ENCODE data around the gene SNRK. TPM values are rescaled to one million over a fixed set of nuclear protein-coding genes. Genes with fewer than 3 reads are reported as not detected.
A peak's percentile ranks its signal among the peaks of the same experiment; 100 is the strongest.

The SNRK gene, protein sequence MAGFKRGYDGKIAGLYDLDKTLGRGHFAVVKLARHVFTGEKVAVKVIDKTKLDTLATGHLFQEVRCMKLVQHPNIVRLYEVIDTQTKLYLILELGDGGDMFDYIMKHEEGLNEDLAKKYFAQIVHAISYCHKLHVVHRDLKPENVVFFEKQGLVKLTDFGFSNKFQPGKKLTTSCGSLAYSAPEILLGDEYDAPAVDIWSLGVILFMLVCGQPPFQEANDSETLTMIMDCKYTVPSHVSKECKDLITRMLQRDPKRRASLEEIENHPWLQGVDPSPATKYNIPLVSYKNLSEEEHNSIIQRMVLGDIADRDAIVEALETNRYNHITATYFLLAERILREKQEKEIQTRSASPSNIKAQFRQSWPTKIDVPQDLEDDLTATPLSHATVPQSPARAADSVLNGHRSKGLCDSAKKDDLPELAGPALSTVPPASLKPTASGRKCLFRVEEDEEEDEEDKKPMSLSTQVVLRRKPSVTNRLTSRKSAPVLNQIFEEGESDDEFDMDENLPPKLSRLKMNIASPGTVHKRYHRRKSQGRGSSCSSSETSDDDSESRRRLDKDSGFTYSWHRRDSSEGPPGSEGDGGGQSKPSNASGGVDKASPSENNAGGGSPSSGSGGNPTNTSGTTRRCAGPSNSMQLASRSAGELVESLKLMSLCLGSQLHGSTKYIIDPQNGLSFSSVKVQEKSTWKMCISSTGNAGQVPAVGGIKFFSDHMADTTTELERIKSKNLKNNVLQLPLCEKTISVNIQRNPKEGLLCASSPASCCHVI
- 14.3 TPM for polyA plus RNA-seq (2013, experiment 1 of 4)
- polyA plus RNA-seq (2013, experiment 2 of 4): 16.5 TPM
- 14.1 TPM for polyA plus RNA-seq (2013, experiment 3 of 4)
- 14.7 TPM for polyA plus RNA-seq (2013, experiment 4 of 4)

- peaks cover 8% of the 10 kb centered on the region for H3K27me3 ChIP-seq (ENCODE audit: control insufficient read depth, insufficient read depth, low read length, poor library complexity, severe bottlenecking)
- WGBS, 2 experiments: 0% methylated on average over 91 of the region's 91 CpGs
Observed at GRCh38 chr3:43286115-43286840, at the start of gene SNRK. SNRK (plus strand) TSS chr3:43286540; CDS start chr3:43303204, 16,664 bp downstream.

GRCh38 chr3:43238801-43239200 lies 47.5 kb upstream of the SNRK start:
- no peaks in the 10 kb centered on the region for H3K9me3 ChIP-seq (ENCODE audit: control insufficient read depth, low read length)
- H3K4me1 ChIP-seq (ENCODE audit: control insufficient read depth, insufficient read depth, low read length): no peaks in the 10 kb centered on the region
- no peak overlapping the region for H3K27ac ChIP-seq (ENCODE audit: insufficient read depth, low read depth, low read length, poor library complexity, severe bottlenecking)
- WGBS, 2 experiments: 68 to 70% methylated on average over 4 of the region's 4 CpGs
- no peaks in the 10 kb centered on the region for H3K36me3 ChIP-seq (ENCODE audit: control insufficient read depth, insufficient read depth, low read length)
- no peaks in the 10 kb centered on the region for H3K27me3 ChIP-seq (ENCODE audit: control insufficient read depth, insufficient read depth, low read length, poor library complexity, severe bottlenecking)
- no peak overlapping the region for H3K4me3 ChIP-seq (ENCODE audit: insufficient read depth, low read depth, low read length)

More at GRCh38 chr3:43286115-43286840, at the start of gene SNRK:
- Histone ChIP-seq H3K27ac (ENCODE audit: insufficient read depth, low read depth, low read length, poor library complexity, severe bottlenecking) (peak within 1 kb of the TSS; percentile 67), H3K4me3 (ENCODE audit: insufficient read depth, low read depth, low read length) (peak within 1 kb of the TSS; percentile 63), H3K4me1 (ENCODE audit: control insufficient read depth, insufficient read depth, low read length) (peaks cover 11% of the 10 kb centered on the region), H3K36me3 (ENCODE audit: control insufficient read depth, insufficient read depth, low read length) (no peaks in the 10 kb centered on the region), H3K9me3 (ENCODE audit: control insufficient read depth, low read length) (no peaks in the 10 kb centered on the region)

- H3K4me1 ChIP-seq (ENCODE audit: control insufficient read depth, insufficient read depth, low read length): no peaks in the 10 kb centered on the region
- no peak overlapping the region for H3K27ac ChIP-seq (ENCODE audit: insufficient read depth, low read depth, low read length, poor library complexity, severe bottlenecking)
- H3K4me3 ChIP-seq (ENCODE audit: insufficient read depth, low read depth, low read length): no peak overlapping the region
- no peaks in the 10 kb centered on the region for H3K9me3 ChIP-seq (ENCODE audit: control insufficient read depth, low read length)
- 87 to 95% methylated on average over 3 of the region's 3 CpGs for WGBS, 2 experiments
- no peaks in the 10 kb centered on the region for H3K36me3 ChIP-seq (ENCODE audit: control insufficient read depth, insufficient read depth, low read length)
- no peaks in the 10 kb centered on the region for H3K27me3 ChIP-seq (ENCODE audit: control insufficient read depth, insufficient read depth, low read length, poor library complexity, severe bottlenecking)
Observed at GRCh38 chr3:43239755-43240154, 46.6 kb upstream of the SNRK start.

DNA sequence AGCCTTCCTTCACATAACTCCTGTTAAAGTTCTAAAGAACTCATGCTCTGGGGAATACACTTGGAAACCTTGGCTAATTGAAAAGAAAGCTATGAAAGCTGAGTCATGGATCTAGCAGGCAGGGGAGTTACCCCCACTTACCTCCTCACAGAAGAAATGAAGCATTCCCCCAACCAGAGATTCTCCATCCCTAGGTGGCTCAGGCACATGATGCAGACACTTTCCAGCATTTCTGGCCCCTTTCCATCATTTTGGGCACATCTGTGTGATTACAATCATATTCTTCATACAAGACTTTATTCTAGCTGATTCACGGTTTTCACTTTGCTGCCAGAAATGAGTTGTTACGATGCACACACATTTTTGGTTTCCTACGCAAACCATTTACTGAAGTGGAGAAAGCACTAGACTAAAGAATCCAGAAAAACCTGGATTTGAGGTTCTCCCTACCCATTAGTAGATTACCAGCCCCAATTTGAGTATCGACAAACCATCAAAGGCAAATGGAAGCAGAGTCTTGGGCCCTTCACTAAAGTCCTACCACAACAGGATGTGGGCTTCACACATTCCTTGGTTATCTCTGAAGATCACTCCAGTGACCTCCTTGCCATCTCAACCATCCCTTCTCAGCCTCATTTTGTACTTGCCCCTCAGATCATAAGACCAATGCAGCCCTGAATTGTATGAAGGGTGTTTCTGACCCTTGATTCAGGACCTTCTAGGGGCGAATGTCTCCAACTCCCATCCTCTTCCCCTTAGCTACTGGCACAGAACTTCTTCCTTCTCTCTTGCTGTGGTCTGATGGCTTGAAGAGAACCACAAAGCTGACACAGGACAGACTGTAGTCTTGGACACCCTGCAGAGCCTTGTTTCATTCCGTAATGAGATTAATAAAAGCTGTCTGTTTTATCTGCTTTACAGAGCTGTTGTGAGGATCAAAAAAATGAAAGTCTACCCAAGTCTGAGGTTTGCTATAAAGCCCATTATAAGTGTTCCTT lies 42.5 kb upstream of the SNRK start:
- Histone ChIP-seq H3K27me3 (ENCODE audit: control insufficient read depth, insufficient read depth, low read length, poor library complexity, severe bottlenecking) (no peaks in the 10 kb centered on the region), H3K4me1 (ENCODE audit: control insufficient read depth, insufficient read depth, low read length) (no peaks in the 10 kb centered on the region), H3K36me3 (ENCODE audit: control insufficient read depth, insufficient read depth, low read length) (no peaks in the 10 kb centered on the region), H3K4me3 (ENCODE audit: insufficient read depth, low read depth, low read length) (no peak overlapping the region), H3K27ac (ENCODE audit: insufficient read depth, low read depth, low read length, poor library complexity, severe bottlenecking) (no peak overlapping the region), H3K9me3 (ENCODE audit: control insufficient read depth, low read length) (no peaks in the 10 kb centered on the region)
- 74 to 96% methylated on average over 5 to 6 of the region's 6 CpGs for WGBS, 2 experiments

GRCh38 chr3:43244694-43245093 lies 41.6 kb upstream of the SNRK start:
- no peak overlapping the region for H3K4me3 ChIP-seq (ENCODE audit: insufficient read depth, low read depth, low read length)
- H3K27me3 ChIP-seq (ENCODE audit: control insufficient read depth, insufficient read depth, low read length, poor library complexity, severe bottlenecking): no peaks in the 10 kb centered on the region
- H3K9me3 ChIP-seq (ENCODE audit: control insufficient read depth, low read length): no peaks in the 10 kb centered on the region
- no peak overlapping the region for H3K27ac ChIP-seq (ENCODE audit: insufficient read depth, low read depth, low read length, poor library complexity, severe bottlenecking)
- no peaks in the 10 kb centered on the region for H3K36me3 ChIP-seq (ENCODE audit: control insufficient read depth, insufficient read depth, low read length)
- no peaks in the 10 kb centered on the region for H3K4me1 ChIP-seq (ENCODE audit: control insufficient read depth, insufficient read depth, low read length)

- no peak overlapping the region for H3K4me3 ChIP-seq (ENCODE audit: insufficient read depth, low read depth, low read length)
- WGBS, 2 experiments: 66 to 74% methylated on average over 2 of the region's 2 CpGs
- H3K27ac ChIP-seq (ENCODE audit: insufficient read depth, low read depth, low read length, poor library complexity, severe bottlenecking): no peak overlapping the region
- no peaks in the 10 kb centered on the region for H3K27me3 ChIP-seq (ENCODE audit: control insufficient read depth, insufficient read depth, low read length, poor library complexity, severe bottlenecking)
- H3K9me3 ChIP-seq (ENCODE audit: control insufficient read depth, low read length): no peaks in the 10 kb centered on the region
- no peaks in the 10 kb centered on the region for H3K4me1 ChIP-seq (ENCODE audit: control insufficient read depth, insufficient read depth, low read length)
- no peaks in the 10 kb centered on the region for H3K36me3 ChIP-seq (ENCODE audit: control insufficient read depth, insufficient read depth, low read length)
Observed at GRCh38 chr3:43246976-43247375, 39.4 kb upstream of the SNRK start.

DNA sequence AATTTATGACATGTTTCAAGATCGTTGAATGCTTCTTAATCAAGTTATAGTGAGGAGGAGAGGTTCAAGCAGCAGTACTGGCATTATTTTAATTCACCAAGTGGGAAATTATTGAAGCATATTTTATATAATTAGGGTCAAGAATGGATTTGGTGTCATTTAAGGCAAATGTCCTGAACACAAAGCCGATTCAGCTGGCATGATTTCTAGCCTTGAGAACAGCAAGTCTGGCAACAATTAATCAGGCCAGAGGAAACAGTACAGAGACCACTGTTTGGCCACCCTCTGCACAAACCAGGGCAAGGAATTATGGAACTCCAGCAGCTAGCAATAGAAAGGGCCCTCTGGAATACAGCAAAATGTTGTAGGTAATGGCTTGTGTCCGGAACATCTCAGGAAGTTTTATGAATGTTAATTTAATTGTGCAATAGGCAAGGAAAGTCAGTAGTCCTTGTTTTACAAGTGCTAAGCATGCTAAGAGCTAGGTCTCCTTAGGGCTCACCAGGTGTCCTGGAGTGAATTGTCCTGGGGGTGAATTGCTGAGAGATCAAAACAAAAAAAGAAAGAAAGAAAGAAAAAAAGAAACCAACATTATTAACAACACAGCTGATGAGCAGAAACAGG lies 38.7 kb upstream of the SNRK start:
- 88 to 94% methylated on average over 3 of the region's 3 CpGs for WGBS, 2 experiments
- no peaks in the 10 kb centered on the region for H3K9me3 ChIP-seq (ENCODE audit: control insufficient read depth, low read length)

DNA sequence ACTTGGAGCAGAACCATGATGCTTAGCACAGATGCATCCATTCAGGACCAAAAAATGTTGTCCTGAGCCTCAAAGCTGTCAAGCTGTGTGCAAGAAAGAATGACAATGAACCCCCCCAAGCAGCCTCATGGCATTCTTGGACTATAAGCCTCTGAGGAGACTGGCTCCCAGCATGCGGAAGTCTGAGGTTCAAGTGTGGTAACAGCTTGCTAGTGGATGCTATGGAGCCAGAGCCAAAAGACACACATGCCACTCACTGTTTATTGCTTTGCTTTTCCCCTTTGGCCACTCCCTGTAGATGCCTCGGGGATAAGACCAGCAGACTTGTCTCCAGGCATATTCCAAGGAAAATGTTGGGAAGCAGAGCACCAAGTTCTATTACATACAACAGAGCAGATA lies 38.2 kb upstream of the SNRK start:
- 81 to 84% methylated on average over 2 of the region's 2 CpGs for WGBS, 2 experiments
- H3K27me3 ChIP-seq (ENCODE audit: control insufficient read depth, insufficient read depth, low read length, poor library complexity, severe bottlenecking): no peaks in the 10 kb centered on the region
- no peak overlapping the region for H3K27ac ChIP-seq (ENCODE audit: insufficient read depth, low read depth, low read length, poor library complexity, severe bottlenecking)
- H3K36me3 ChIP-seq (ENCODE audit: control insufficient read depth, insufficient read depth, low read length): no peaks in the 10 kb centered on the region
- H3K4me1 ChIP-seq (ENCODE audit: control insufficient read depth, insufficient read depth, low read length): no peaks in the 10 kb centered on the region
- H3K4me3 ChIP-seq (ENCODE audit: insufficient read depth, low read depth, low read length): no peak overlapping the region
- H3K9me3 ChIP-seq (ENCODE audit: control insufficient read depth, low read length): no peaks in the 10 kb centered on the region

More for the DNA sequence above, 38.7 kb upstream of the SNRK start:
- Histone ChIP-seq H3K4me3 (ENCODE audit: insufficient read depth, low read depth, low read length) (no peak overlapping the region), H3K4me1 (ENCODE audit: control insufficient read depth, insufficient read depth, low read length) (no peaks in the 10 kb centered on the region), H3K27me3 (ENCODE audit: control insufficient read depth, insufficient read depth, low read length, poor library complexity, severe bottlenecking) (no peaks in the 10 kb centered on the region), H3K36me3 (ENCODE audit: control insufficient read depth, insufficient read depth, low read length) (no peaks in the 10 kb centered on the region), H3K27ac (ENCODE audit: insufficient read depth, low read depth, low read length, poor library complexity, severe bottlenecking) (no peak overlapping the region)

- H3K36me3 ChIP-seq (ENCODE audit: control insufficient read depth, insufficient read depth, low read length): no peaks in the 10 kb centered on the region
- no peaks in the 10 kb centered on the region for H3K27me3 ChIP-seq (ENCODE audit: control insufficient read depth, insufficient read depth, low read length, poor library complexity, severe bottlenecking)
- no peak overlapping the region for H3K27ac ChIP-seq (ENCODE audit: insufficient read depth, low read depth, low read length, poor library complexity, severe bottlenecking)
- H3K9me3 ChIP-seq (ENCODE audit: control insufficient read depth, low read length): no peaks in the 10 kb centered on the region
- 83 to 89% methylated on average over 2 of the region's 2 CpGs for WGBS, 2 experiments
- no peaks in the 10 kb centered on the region for H3K4me1 ChIP-seq (ENCODE audit: control insufficient read depth, insufficient read depth, low read length)
- H3K4me3 ChIP-seq (ENCODE audit: insufficient read depth, low read depth, low read length): no peak overlapping the region
Observed at GRCh38 chr3:43248973-43249372, 37.4 kb upstream of the SNRK start.
